K562 (cell line): ENCODE data around the gene CCDC69.

Source experiments
- BMI1 ChIP-seq: fragments of 150-350 bp; IDR thresholded peaks from 2 replicates; pipeline ENCODE4 v1.6.1; 2014; ENCODE audit warnings: low read length
- CBX5 ChIP-seq: IDR thresholded peaks from 2 replicates; pipeline ENCODE4 v1.6.1; 2014; ENCODE audit warnings: low read depth, borderline replicate concordance
- CHD1 ChIP-seq: fragments of 200-600 bp; sonication (generic); IDR thresholded peaks from one replicate; pipeline ENCODE4 v1.6.1; 2012; ENCODE audit warnings: mild to moderate bottlenecking, moderate library complexity, low read length, inconsistent platforms
- FOXK1 ChIP-seq: sonication (generic); formaldehyde crosslinking; IDR thresholded peaks from 2 replicates; pipeline ENCODE4 v1.8.0; 2022; ENCODE audit warnings: missing genetic modification reagents, mild to moderate bottlenecking, borderline replicate concordance
- JUN ChIP-seq, 2 experiments: sonication (generic) in 1 of 2; formaldehyde crosslinking in 1 of 2; IDR thresholded peaks; 2 replicates each; pipeline versions ENCODE4 v1.6.1 to v1.8.0; 2012 to 2022; ENCODE audit warnings: borderline replicate concordance in 2 of 2, mild to moderate bottlenecking in 2 of 2, improper control_type of control experiment in 1 of 2, low read depth in 1 of 2, low read length in 1 of 2, missing genetic modification reagents in 1 of 2
- RAD21 ChIP-seq, 2 experiments: fragments of 250-450 bp in 1 of 2; fragments of 450-650 bp in 1 of 2; sonication (Bioruptor Pico) in 1 of 2; formaldehyde crosslinking in 1 of 2; IDR thresholded peaks in 1 of 2; conservative IDR thresholded peaks in 1 of 2; 2 replicates each; pipeline versions ENCODE4 v1.4.0 to v1.8.0; 2020 to 2022; ENCODE audit warnings: mild to moderate bottlenecking in 2 of 2, moderate library complexity in 1 of 2
- SREBF2 ChIP-seq: sonication (generic); formaldehyde crosslinking; IDR thresholded peaks from 2 replicates; pipeline ENCODE4 v1.4.0; 2020; ENCODE audit warnings: mild to moderate bottlenecking, missing genetic modification reagents
- TAF1 ChIP-seq: IDR thresholded peaks from 2 replicates; pipeline ENCODE4 v1.6.1; 2011; ENCODE audit warnings: mild to moderate bottlenecking, low read length, moderate library complexity; ENCODE audit not compliant: insufficient read depth, control insufficient read depth, severe bottlenecking; ENCODE audit errors: extremely low read depth
- YBX1 ChIP-seq: fragments of 450-650 bp; IDR thresholded peaks from 2 replicates; pipeline ENCODE4 v1.7.1; 2016; ENCODE audit warnings: mild to moderate bottlenecking
- YY1 ChIP-seq, 3 experiments: IDR thresholded peaks; 2 replicates each; pipeline ENCODE4 v1.6.1; 2011; ENCODE audit warnings: low read length in 2 of 3, mild to moderate bottlenecking in 2 of 3, moderate library complexity in 2 of 3, borderline replicate concordance in 1 of 3, control low read depth in 1 of 3, low read depth in 1 of 3; ENCODE audit not compliant: insufficient read depth in 3 of 3, insufficient replicate concordance in 2 of 3, control insufficient read depth in 1 of 3, insufficient read length in 1 of 3; ENCODE audit errors: extremely low read depth in 1 of 3
- ZNF175 ChIP-seq: fragments of 200-800 bp; sonication (Bioruptor generic); IDR thresholded peaks from 2 replicates; pipeline ENCODE4 v1.6.1; 2016; ENCODE audit warnings: low read depth, mild to moderate bottlenecking, missing genetic modification characterization, missing compliant biosample characterization
- TF ChIP-seq, protein P1 (sequence below): sonication (generic); formaldehyde crosslinking; IDR thresholded peaks from 2 replicates; pipeline ENCODE4 v1.4.0; 2020; ENCODE audit warnings: mild to moderate bottlenecking, missing genetic modification reagents
- TF ChIP-seq, protein P2 (sequence below), 3 experiments: IDR thresholded peaks in 2 of 3; conservative IDR thresholded peaks in 1 of 3; 2 replicates each; pipeline ENCODE4 v1.5.1; 2011 to 2012; ENCODE audit warnings: low read length in 3 of 3, mild to moderate bottlenecking in 3 of 3, control low read depth in 2 of 3, improper control_type of control experiment in 1 of 3, inconsistent platforms in 1 of 3, low read depth in 1 of 3, mixed read lengths in 1 of 3, moderate library complexity in 1 of 3; ENCODE audit not compliant: insufficient read depth in 2 of 3

DNA sequence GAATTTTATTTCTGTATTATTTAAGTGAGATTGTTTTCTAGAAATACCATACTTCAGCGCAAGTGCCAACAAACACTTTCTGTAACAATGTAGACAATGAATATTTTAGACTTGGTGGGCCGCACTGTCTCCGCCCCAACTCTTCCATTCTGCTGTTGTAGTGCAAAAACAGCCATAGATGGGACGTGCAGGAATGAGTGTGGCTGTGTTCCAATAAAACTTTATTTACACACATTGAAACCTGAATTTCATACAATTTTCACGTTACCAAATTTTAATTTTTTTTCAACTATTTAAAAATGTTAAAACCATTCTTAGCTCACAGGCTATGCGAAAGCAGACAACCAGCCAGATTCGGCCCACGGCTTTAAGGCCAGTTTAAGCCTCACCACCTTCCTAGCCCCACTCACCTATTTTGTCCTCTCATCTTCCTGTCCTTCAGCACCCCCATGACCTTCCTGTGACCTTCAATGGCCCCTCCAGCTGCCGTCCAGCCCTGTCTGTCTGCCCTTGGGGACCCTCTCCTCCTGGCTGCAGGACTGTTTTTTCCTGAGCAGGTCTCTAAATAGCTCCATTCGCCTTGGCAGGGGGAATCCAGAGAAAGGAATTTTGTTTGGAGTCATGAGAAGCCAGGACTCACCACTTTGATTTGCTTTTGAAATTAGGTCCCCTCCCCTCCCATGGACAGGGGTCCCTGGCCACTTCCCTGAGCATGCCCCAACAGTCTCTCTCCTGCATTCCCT lies 55.1 kb downstream of the CCDC69 start:
- no peak for TF ChIP-seq TAF1
- TF ChIP-seq, protein P1, sequence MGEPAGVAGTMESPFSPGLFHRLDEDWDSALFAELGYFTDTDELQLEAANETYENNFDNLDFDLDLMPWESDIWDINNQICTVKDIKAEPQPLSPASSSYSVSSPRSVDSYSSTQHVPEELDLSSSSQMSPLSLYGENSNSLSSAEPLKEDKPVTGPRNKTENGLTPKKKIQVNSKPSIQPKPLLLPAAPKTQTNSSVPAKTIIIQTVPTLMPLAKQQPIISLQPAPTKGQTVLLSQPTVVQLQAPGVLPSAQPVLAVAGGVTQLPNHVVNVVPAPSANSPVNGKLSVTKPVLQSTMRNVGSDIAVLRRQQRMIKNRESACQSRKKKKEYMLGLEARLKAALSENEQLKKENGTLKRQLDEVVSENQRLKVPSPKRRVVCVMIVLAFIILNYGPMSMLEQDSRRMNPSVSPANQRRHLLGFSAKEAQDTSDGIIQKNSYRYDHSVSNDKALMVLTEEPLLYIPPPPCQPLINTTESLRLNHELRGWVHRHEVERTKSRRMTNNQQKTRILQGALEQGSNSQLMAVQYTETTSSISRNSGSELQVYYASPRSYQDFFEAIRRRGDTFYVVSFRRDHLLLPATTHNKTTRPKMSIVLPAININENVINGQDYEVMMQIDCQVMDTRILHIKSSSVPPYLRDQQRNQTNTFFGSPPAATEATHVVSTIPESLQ, result no peak
- no peak for TF ChIP-seq YBX1
- no peak for TF ChIP-seq JUN (IDR thresholded peaks at IDR 0.05; ENCODE audit: borderline replicate concordance, low read depth, low read length)
- TF ChIP-seq JUN (CRISPR knock-in tag; IDR thresholded peaks at IDR 0.05; ENCODE audit: borderline replicate concordance), result no peak
- TF ChIP-seq CHD1, result no peak
- TF ChIP-seq ZNF175 (CRISPR knock-in tag), result no peak
- TF ChIP-seq CBX5, result no peak
- no peak for TF ChIP-seq YY1 (IDR thresholded peaks at IDR 0.05; ENCODE audit: borderline replicate concordance in 1 of 3, control insufficient read depth in 1 of 3, extremely low read depth in 1 of 3, insufficient read depth in 3 of 3, insufficient read length in 1 of 3, insufficient replicate concordance in 2 of 3, low read depth in 1 of 3, low read length in 2 of 3)
- no peak for TF ChIP-seq FOXK1 (CRISPR knock-in tag)
- TF ChIP-seq, protein P2, sequence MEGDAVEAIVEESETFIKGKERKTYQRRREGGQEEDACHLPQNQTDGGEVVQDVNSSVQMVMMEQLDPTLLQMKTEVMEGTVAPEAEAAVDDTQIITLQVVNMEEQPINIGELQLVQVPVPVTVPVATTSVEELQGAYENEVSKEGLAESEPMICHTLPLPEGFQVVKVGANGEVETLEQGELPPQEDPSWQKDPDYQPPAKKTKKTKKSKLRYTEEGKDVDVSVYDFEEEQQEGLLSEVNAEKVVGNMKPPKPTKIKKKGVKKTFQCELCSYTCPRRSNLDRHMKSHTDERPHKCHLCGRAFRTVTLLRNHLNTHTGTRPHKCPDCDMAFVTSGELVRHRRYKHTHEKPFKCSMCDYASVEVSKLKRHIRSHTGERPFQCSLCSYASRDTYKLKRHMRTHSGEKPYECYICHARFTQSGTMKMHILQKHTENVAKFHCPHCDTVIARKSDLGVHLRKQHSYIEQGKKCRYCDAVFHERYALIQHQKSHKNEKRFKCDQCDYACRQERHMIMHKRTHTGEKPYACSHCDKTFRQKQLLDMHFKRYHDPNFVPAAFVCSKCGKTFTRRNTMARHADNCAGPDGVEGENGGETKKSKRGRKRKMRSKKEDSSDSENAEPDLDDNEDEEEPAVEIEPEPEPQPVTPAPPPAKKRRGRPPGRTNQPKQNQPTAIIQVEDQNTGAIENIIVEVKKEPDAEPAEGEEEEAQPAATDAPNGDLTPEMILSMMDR (IDR thresholded peaks at IDR 0.05 in 2 of 3, conservative IDR thresholded peaks at IDR 0.05 in 1 of 3; ENCODE audit: insufficient read depth in 2 of 3, low read depth in 1 of 3, low read length in 3 of 3), result no peak
- TF ChIP-seq BMI1, result no peak
- no peak for TF ChIP-seq SREBF2 (CRISPR knock-in tag)
- TF ChIP-seq RAD21 (CRISPR knock-in tag; conservative IDR thresholded peaks at IDR 0.05 in 1 of 2, IDR thresholded peaks at IDR 0.05 in 1 of 2), result no peak
